Ureter (tissue), 1 donor: Measurements from ENCODE around the gene CENPA. TPM values are rescaled to one million over a fixed set of nuclear protein-coding genes. Genes with fewer than 3 reads are reported as not detected.
A peak's percentile ranks its signal among the peaks of the same experiment; 100 is the strongest.
"Not testable (repeated sequence)": the region's sequence is repeated elsewhere in the genome, so short reads cannot be mapped to it uniquely, and the experiment has no call there.

Source experiments
- DNase-seq: peaks from one replicate; pipeline ENCODE4 v3.0.0-alpha.2; 2020; ENCODE audit warnings: low spot score
- total RNA-seq: library from RNA; stranded (reverse); gene quantifications from one replicate; pipeline ENCODE4 v1.2.4, GENCODE V29; 2023
- donor health status: DM: yes; HTN: yes; CAD: no.

Gene CENPA
- 0.26 TPM for total RNA-seq

GRCh38 chr2:26785431-26786206 is at the start of gene CENPA:
TSS of gene CENPA (plus strand) at chr2:26786056. CDS start at chr2:26786197, 141 bp downstream.
- DNase-seq: peak; percentile 98

- no peak for DNase-seq
These were observed 48.6 kb upstream of the CENPA start for GRCh38 chr2:26737221-26737620.

- DNase-seq: no peak
These were observed 47.4 kb upstream of the CENPA start for GRCh38 chr2:26738481-26738880.

- DNase-seq: no peak
These were observed 46.3 kb upstream of the CENPA start for GRCh38 chr2:26739514-26739913.

- DNase-seq: no peak
These were observed 45.5 kb upstream of the CENPA start for GRCh38 chr2:26740346-26740745.

- peak; percentile 45 for DNase-seq
These were observed 45.0 kb upstream of the CENPA start for GRCh38 chr2:26740890-26741302.

- no peak for DNase-seq
These were observed 43.6 kb upstream of the CENPA start for GRCh38 chr2:26742048-26742770.

- DNase-seq: no peak
These were observed 42.0 kb upstream of the CENPA start for GRCh38 chr2:26743852-26744251.

GRCh38 chr2:26744953-26745352 is 40.9 kb upstream of the CENPA start:
- no peak for DNase-seq

- DNase-seq: peak; percentile 88
These were observed 40.1 kb upstream of the CENPA start for GRCh38 chr2:26745609-26746327.

- no peak for DNase-seq
These were observed 38.9 kb upstream of the CENPA start for GRCh38 chr2:26746934-26747333.

- DNase-seq: not testable (repeated sequence)
These were observed 36.0 kb upstream of the CENPA start for GRCh38 chr2:26749787-26750420.

GRCh38 chr2:26750467-26750866 is 35.4 kb upstream of the CENPA start:
- DNase-seq: not testable (repeated sequence)

- DNase-seq: no peak
These were observed 33.2 kb upstream of the CENPA start for GRCh38 chr2:26752656-26753055.

GRCh38 chr2:26754539-26754938 is 31.3 kb upstream of the CENPA start:
- DNase-seq: no peak

GRCh38 chr2:26754972-26755670 is 30.7 kb upstream of the CENPA start:
- no peak for DNase-seq

- DNase-seq: no peak
These were observed 29.5 kb upstream of the CENPA start for GRCh38 chr2:26756337-26756736.

GRCh38 chr2:26757873-26758789 is 27.7 kb upstream of the CENPA start:
- peak; percentile 79 for DNase-seq

GRCh38 chr2:26758790-26759321 is 27.0 kb upstream of the CENPA start:
- no peak for DNase-seq

GRCh38 chr2:26759845-26760244 is 26.0 kb upstream of the CENPA start:
- DNase-seq: no peak
